CD14-positive monocyte (primary cell): ENCODE results near the gene SHROOM3. TPM values are rescaled to one million over a fixed set of nuclear protein-coding genes. Genes with fewer than 3 reads are reported as not detected.
A peak's percentile ranks its signal among the peaks of the same experiment; 100 is the strongest.

Experiments used
- DNase-seq, 3 donors: peaks; one replicate each; pipeline ENCODE4 v3.0.0-alpha.2; 2011 to 2022
- H2AFZ ChIP-seq: 2 replicates; pipeline ENCODE4 v1.6.0; 2012; ENCODE audit warnings: mild to moderate bottlenecking, low read depth, low read length, inconsistent platforms; ENCODE audit not compliant: insufficient read depth, poor library complexity, severe bottlenecking
- H3K27ac ChIP-seq, 2 donors: 1 replicate in 1 of 2; 2 replicates in 1 of 2; pipeline ENCODE4 v1.5.1; 2012 to 2013; ENCODE audit warnings: low read length in 2 of 2, control low read depth in 1 of 2, inconsistent platforms in 1 of 2, low read depth in 1 of 2, mild to moderate bottlenecking in 1 of 2
- H3K27me3 ChIP-seq, 2 donors: one replicate each; pipeline versions ENCODE4 v1.6.0 to v1.6.1; 2011 to 2013; ENCODE audit warnings: low read length in 2 of 2; ENCODE audit not compliant: control insufficient read depth in 2 of 2, insufficient read depth in 2 of 2
- H3K36me3 ChIP-seq, 2 donors: replicated peaks in 1 of 2; 1 replicate in 1 of 2; 2 replicates in 1 of 2; pipeline versions ENCODE4 v1.5.1 to v1.6.1; 2012 to 2013; ENCODE audit warnings: low read length in 2 of 2, control low read depth in 1 of 2, inconsistent platforms in 1 of 2, mild to moderate bottlenecking in 1 of 2; ENCODE audit not compliant: insufficient read depth in 2 of 2, control insufficient read depth in 1 of 2
- H3K4me1 ChIP-seq, 2 donors: 1 replicate in 1 of 2; 2 replicates in 1 of 2; pipeline versions ENCODE4 v1.5.1 to v1.6.1; 2012 to 2013; ENCODE audit warnings: low read length in 2 of 2, control low read depth in 1 of 2, inconsistent platforms in 1 of 2, mild to moderate bottlenecking in 1 of 2, moderate library complexity in 1 of 2; ENCODE audit not compliant: insufficient read depth in 2 of 2, control insufficient read depth in 1 of 2
- H3K4me2 ChIP-seq: replicated peaks from 2 replicates; pipeline ENCODE3; 2012; ENCODE audit warnings: low read length, moderate library complexity, mild to moderate bottlenecking; ENCODE audit not compliant: poor library complexity, severe bottlenecking; ENCODE audit errors: extremely low read depth
- H3K4me3 ChIP-seq, 3 experiments: fragments of 200-600 bp in 1 of 3; sonication (generic) in 1 of 3; replicated peaks in 1 of 3; 1 replicate in 2 of 3; 2 replicates in 1 of 3; pipeline ENCODE4 v1.5.1; 2011 to 2013; ENCODE audit warnings: low read length in 3 of 3, mild to moderate bottlenecking in 3 of 3, control low read depth in 2 of 3, low read depth in 2 of 3, inconsistent platforms in 1 of 3, moderate library complexity in 1 of 3
- H3K79me2 ChIP-seq: 2 replicates; pipeline ENCODE4 v1.6.0; 2012; ENCODE audit warnings: mild to moderate bottlenecking, control low read depth, inconsistent platforms, low read length, moderate library complexity; ENCODE audit not compliant: insufficient read depth
- H3K9ac ChIP-seq: 2 replicates; pipeline ENCODE4 v1.6.0; 2017; ENCODE audit warnings: low read length, mild to moderate bottlenecking; ENCODE audit not compliant: insufficient read depth, poor library complexity, severe bottlenecking
- H3K9me3 ChIP-seq, 2 donors: replicated peaks in 1 of 2; 1 replicate in 1 of 2; 2 replicates in 1 of 2; pipeline versions ENCODE4 v1.5.1 to v1.6.1; 2012 to 2013; ENCODE audit warnings: low read length in 2 of 2, control low read depth in 1 of 2; ENCODE audit not compliant: control insufficient read depth in 1 of 2, insufficient read depth in 1 of 2
- H4K20me1 ChIP-seq: 2 replicates; pipeline ENCODE4 v1.6.0; 2012; ENCODE audit warnings: mild to moderate bottlenecking, low read length, control low read depth, moderate library complexity; ENCODE audit not compliant: insufficient read depth
- H3K27ac Mint-ChIP-seq, 7 donors: one replicate each; pipeline ENCODE4 v1.8.0; 2020; ENCODE audit warnings: mild to moderate bottlenecking in 7 of 7, mixed read lengths in 7 of 7, moderate library complexity in 6 of 7, inconsistent platforms in 2 of 7
- H3K27me3 Mint-ChIP-seq, 3 donors: one replicate each; pipeline ENCODE4 v1.8.0; 2021 to 2022; ENCODE audit warnings: low read depth in 3 of 3, mild to moderate bottlenecking in 3 of 3, mixed read lengths in 3 of 3, moderate library complexity in 3 of 3, inconsistent platforms in 1 of 3
- H3K36me3 Mint-ChIP-seq, 2 donors: one replicate each; pipeline ENCODE4 v1.8.0; 2020; ENCODE audit warnings: mixed read lengths in 2 of 2, inconsistent platforms in 1 of 2, mild to moderate bottlenecking in 1 of 2
- H3K4me1 Mint-ChIP-seq: one replicate; pipeline ENCODE4 v1.8.0; 2020; ENCODE audit warnings: mild to moderate bottlenecking, mixed read lengths
- H3K4me3 Mint-ChIP-seq, 2 donors: one replicate each; pipeline ENCODE4 v1.8.0; 2020; ENCODE audit warnings: mild to moderate bottlenecking in 2 of 2, mixed read lengths in 2 of 2, moderate library complexity in 1 of 2
- H3K9me3 Mint-ChIP-seq, 7 donors: one replicate each; pipeline ENCODE4 v1.8.0; 2020 to 2022; ENCODE audit warnings: mixed read lengths in 7 of 7, mild to moderate bottlenecking in 6 of 7, moderate library complexity in 6 of 7, inconsistent platforms in 2 of 7
- WGBS: methylation state at CpG from one replicate; pipeline ENCODE4 v1.1.5; 2013; ENCODE audit warnings: missing lambda C conversion rate; ENCODE audit not compliant: insufficient coverage; 5-methylcytosine and 5-hydroxymethylcytosine counted together
- intact Hi-C, 2 donors: fragments of 100-400 bp; cut with micrococcal nuclease; formaldehyde crosslinking; loops; one replicate each; pipeline versions ENCODE4 v1.15.0 to v1.15.1; 2023
- polyA plus RNA-seq, 3 donors: library from polyadenylated mRNA; depleted of rRNA in 1 of 3; unstranded in 2 of 3; stranded (reverse) in 1 of 3; fragments of 300-500 nt in 2 of 3; fragments of >200 nt in 1 of 3; fragmentation: Illumina TruSeq in 2 of 3; gene quantifications; 1 replicate in 2 of 3; 2 replicates in 1 of 3; pipeline ENCODE4 v1.2.3, GENCODE V29; 2012 to 2021
- TF ChIP-seq, protein P1 (sequence below): fragments of 200-600 bp; IDR thresholded peaks from one replicate; pipeline ENCODE4 v1.8.0; 2022; ENCODE audit warnings: antibody characterized with exemption, mild to moderate bottlenecking

The SHROOM3 gene
- polyA plus RNA-seq, 3 donors = not detected

DNA sequence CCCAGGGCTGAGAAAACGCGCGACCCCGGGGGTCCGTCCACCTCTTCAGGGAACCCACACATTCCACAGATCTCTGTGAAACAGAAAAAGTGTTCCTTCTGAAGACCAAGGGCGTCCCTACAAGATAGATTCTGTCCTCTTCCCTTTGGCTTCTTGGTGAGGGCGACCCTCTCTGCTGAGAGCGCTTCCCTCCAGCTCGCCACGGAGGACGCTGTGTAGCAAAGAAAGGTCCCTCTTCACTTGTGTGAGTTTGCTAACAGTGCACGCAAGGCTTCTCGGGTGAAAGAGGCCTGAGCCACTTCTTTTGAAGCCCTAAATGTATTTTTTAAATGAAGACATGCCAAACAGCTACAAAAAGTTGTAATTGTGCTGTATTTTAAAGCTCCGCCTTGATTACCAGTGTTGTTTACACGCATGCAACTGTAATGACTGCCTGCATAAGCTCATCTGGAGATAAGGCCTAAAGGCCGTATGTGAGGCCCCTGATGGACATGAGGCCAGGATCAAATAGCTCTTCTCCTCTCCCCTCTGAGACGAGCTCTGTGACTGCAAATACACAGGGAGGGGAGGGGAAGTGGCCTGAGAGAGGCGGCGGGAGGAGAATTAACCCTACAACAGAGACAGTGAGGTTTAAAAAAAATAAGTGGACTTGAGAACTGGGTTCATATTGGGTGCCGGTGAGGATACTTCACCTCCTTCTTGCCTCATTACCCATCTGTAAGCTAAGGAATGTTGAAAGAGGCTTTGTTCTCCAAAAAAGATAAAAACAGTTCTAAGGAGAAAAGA, 367.4 kb downstream of the SHROOM3 start:
- Mint-ChIP-seq H3K4me1 (no peaks in the 10 kb centered on the region), H3K27ac (no peak overlapping the region), H3K27me3 (peaks cover 5 to 18% (median 8%) of the 10 kb centered on the region in 3 donors), H3K36me3 (no peaks in the 10 kb centered on the region), H3K4me3 (no peak overlapping the region), H3K9me3 (peaks cover 2 to 14% (median 6%) of the 10 kb centered on the region in 7 donors)
- no peak for DNase-seq
- H3K9ac ChIP-seq = no peak overlapping the region
- peaks cover 0 to 4% of the 10 kb centered on the region in 2 donors for H3K9me3 ChIP-seq
- no peak overlapping the region for H2AFZ ChIP-seq
- H3K4me2 ChIP-seq = no peak overlapping the region
- H3K79me2 ChIP-seq = no peaks in the 10 kb centered on the region
- no peaks in the 10 kb centered on the region for H4K20me1 ChIP-seq
- no peak overlapping the region for H3K4me3 ChIP-seq
- H3K4me1 ChIP-seq = no peaks in the 10 kb centered on the region
- no peaks in the 10 kb centered on the region for H3K36me3 ChIP-seq
- intact Hi-C loops = no loop called here
- H3K27me3 ChIP-seq = no peaks in the 10 kb centered on the region
- 90% methylated on average over 8 of the region's 20 CpGs for WGBS
- H3K27ac ChIP-seq = no peak overlapping the region
- TF ChIP-seq, protein P1, sequence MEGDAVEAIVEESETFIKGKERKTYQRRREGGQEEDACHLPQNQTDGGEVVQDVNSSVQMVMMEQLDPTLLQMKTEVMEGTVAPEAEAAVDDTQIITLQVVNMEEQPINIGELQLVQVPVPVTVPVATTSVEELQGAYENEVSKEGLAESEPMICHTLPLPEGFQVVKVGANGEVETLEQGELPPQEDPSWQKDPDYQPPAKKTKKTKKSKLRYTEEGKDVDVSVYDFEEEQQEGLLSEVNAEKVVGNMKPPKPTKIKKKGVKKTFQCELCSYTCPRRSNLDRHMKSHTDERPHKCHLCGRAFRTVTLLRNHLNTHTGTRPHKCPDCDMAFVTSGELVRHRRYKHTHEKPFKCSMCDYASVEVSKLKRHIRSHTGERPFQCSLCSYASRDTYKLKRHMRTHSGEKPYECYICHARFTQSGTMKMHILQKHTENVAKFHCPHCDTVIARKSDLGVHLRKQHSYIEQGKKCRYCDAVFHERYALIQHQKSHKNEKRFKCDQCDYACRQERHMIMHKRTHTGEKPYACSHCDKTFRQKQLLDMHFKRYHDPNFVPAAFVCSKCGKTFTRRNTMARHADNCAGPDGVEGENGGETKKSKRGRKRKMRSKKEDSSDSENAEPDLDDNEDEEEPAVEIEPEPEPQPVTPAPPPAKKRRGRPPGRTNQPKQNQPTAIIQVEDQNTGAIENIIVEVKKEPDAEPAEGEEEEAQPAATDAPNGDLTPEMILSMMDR = no peak

DNA sequence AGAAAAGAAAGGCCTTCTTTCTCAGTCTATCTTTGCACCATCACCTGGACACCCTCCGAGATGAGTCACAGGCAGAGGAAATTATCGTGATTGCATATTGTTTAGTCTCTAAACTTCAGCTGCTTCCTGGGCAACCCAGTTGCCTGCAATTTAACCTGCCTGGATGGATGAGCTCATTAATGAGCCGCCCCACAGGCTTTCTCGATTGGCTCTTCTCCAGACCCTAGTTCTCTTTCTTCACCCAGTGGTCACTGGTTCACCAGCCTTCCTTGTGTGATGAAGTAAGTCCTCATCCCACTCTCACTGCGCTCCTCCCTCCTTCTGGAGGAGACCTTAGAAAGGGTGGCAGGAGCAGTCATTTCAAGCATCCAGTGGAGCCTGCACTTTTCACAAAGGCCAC, 368.5 kb downstream of the SHROOM3 start:
- Mint-ChIP-seq H3K27ac (peak overlapping the region in 1 of 7 donors; percentile 29), H3K9me3 (peaks cover 2 to 13% (median 8%) of the 10 kb centered on the region in 7 donors), H3K4me3 (no peak overlapping the region), H3K4me1 (no peaks in the 10 kb centered on the region), H3K27me3 (peaks cover 5 to 18% (median 8%) of the 10 kb centered on the region in 3 donors), H3K36me3 (no peaks in the 10 kb centered on the region)
- Histone ChIP-seq H3K27ac (no peak overlapping the region), H3K4me2 (no peak overlapping the region), H3K9ac (no peak overlapping the region), H3K4me1 (no peaks in the 10 kb centered on the region), H2AFZ (no peak overlapping the region), H4K20me1 (no peaks in the 10 kb centered on the region), H3K4me3 (no peak overlapping the region), H3K27me3 (no peaks in the 10 kb centered on the region), H3K79me2 (no peaks in the 10 kb centered on the region), H3K36me3 (no peaks in the 10 kb centered on the region), H3K9me3 (peaks cover 0 to 4% of the 10 kb centered on the region in 2 donors)
- TF ChIP-seq, protein P1 = no peak
- DNase-seq = no peak
- 100% methylated on average over 1 of the region's 5 CpGs for WGBS
- intact Hi-C loops = no loop called here
